GM12878 (cell line): Measurements from ENCODE around the gene PHC2. TPM values are rescaled to one million over a fixed set of nuclear protein-coding genes. Genes with fewer than 3 reads are reported as not detected.
"Not testable (repeated sequence)": the region's sequence is repeated elsewhere in the genome, so short reads cannot be mapped to it uniquely, and the experiment has no call there.

Experiments
- ATAC-seq: fragments of 200-7000 bp; cut with Tn5 transposase; 3 replicates; pipeline ENCODE4 v1.9.1; 2020; ENCODE audit warnings: mild to moderate bottlenecking, moderate library complexity
- BruUV-seq: library from RNA; stranded (reverse); fragments of 400-500 nt; replicated peaks from 2 replicates; lab custom pipeline; 2021; lab: Mats Ljungman, UMichigan
- CTCF ChIA-PET: fragments of 300-600 bp; sonication (Branson Sonifier 250); formaldehyde crosslinking; extraction: SDS; loops from one replicate; lab custom pipeline; 2021; ENCODE audit warnings: inconsistent platforms; lab: Yijun Ruan, JAX
- POLR2A ChIA-PET: fragments of 350-600 bp; formaldehyde crosslinking; extraction: SDS; loops from one replicate; lab custom pipeline; 2021; ENCODE audit warnings: inconsistent platforms; lab: Charles Lee
- RAD21 ChIA-PET: fragments of 300-600 bp; sonication (Branson Sonifier 250); formaldehyde crosslinking; loops from one replicate; lab custom pipeline; 2023; ENCODE audit warnings: antibody characterized with exemption; ENCODE audit not compliant: unreplicated experiment; lab: Charles Lee
- SMC1A ChIA-PET: fragments of 300-600 bp; sonication (Branson Sonifier 250); formaldehyde crosslinking; loops from one replicate; lab custom pipeline; 2023; ENCODE audit not compliant: unreplicated experiment, uncharacterized antibody; lab: Charles Lee
- DNase-seq: peaks from one replicate; pipeline ENCODE4 v3.0.0-alpha.2; 2011; ENCODE audit warnings: low read depth, low spot score
- FAIRE-seq: peaks from 3 replicates; lab custom pipeline; 2011; peaks lifted over from hg19 to GRCh38; lab: Jason Lieb, UNC
- H2AFZ ChIP-seq: 2 replicates; pipeline ENCODE4 v1.6.0; 2011; ENCODE audit warnings: low read depth, low read length, control low read depth; ENCODE audit not compliant: control insufficient read depth
- H3K27ac ChIP-seq: 2 replicates; pipeline ENCODE4 v1.5.1; 2011; ENCODE audit warnings: control low read depth; ENCODE audit not compliant: control insufficient read depth, insufficient read depth
- H3K27me3 ChIP-seq, 2 experiments: replicated peaks in 1 of 2; 2 replicates each; pipeline versions ENCODE4 v1.6.0 to v1.6.1; 2011; ENCODE audit warnings: low read length in 1 of 2; ENCODE audit not compliant: control insufficient read depth in 2 of 2, insufficient read depth in 2 of 2
- H3K36me3 ChIP-seq, 2 experiments: 2 replicates each; pipeline ENCODE4 v1.5.1; 2011; ENCODE audit warnings: low read length in 1 of 2; ENCODE audit not compliant: control insufficient read depth in 2 of 2, insufficient read depth in 2 of 2
- H3K4me1 ChIP-seq: 2 replicates; pipeline ENCODE4 v1.6.1; 2011; ENCODE audit warnings: mild to moderate bottlenecking, low read length, moderate library complexity, mixed read lengths; ENCODE audit not compliant: control insufficient read depth, insufficient read depth
- H3K4me2 ChIP-seq: 2 replicates; pipeline ENCODE4 v1.6.0; 2011; ENCODE audit warnings: control low read depth; ENCODE audit not compliant: control insufficient read depth, insufficient read depth
- H3K4me3 ChIP-seq: fragments of 200-600 bp; sonication (generic); 2 replicates; pipeline ENCODE4 v1.5.1; 2016
- H3K79me2 ChIP-seq: 2 replicates; pipeline ENCODE4 v1.6.0; 2011; ENCODE audit warnings: low read length; ENCODE audit not compliant: control insufficient read depth, insufficient read depth
- H3K9ac ChIP-seq: 2 replicates; pipeline ENCODE4 v1.8.0; 2011; ENCODE audit warnings: low read length, control low read depth, mixed read lengths; ENCODE audit not compliant: control insufficient read depth, insufficient read depth
- H3K9me3 ChIP-seq: replicated peaks from 3 replicates; pipeline ENCODE4 v1.5.1; 2011; ENCODE audit warnings: mild to moderate bottlenecking, low read length; ENCODE audit not compliant: control insufficient read depth, insufficient read depth
- H4K20me1 ChIP-seq: 2 replicates; pipeline ENCODE4 v1.6.0; 2011; ENCODE audit not compliant: control insufficient read depth, insufficient read depth
- ASH2L ChIP-seq: fragments of 300-600, 200-600 bp; sonication (generic); IDR thresholded peaks from 2 replicates; pipeline ENCODE4 v1.6.1; 2017; ENCODE audit warnings: low read depth, mild to moderate bottlenecking, borderline replicate concordance
- GABPA ChIP-seq: IDR thresholded peaks from 2 replicates; pipeline ENCODE4 v1.6.1; 2014; ENCODE audit warnings: antibody characterized with exemption, low read depth, mild to moderate bottlenecking, inconsistent platforms
- IKZF1 ChIP-seq: fragments of 450-650 bp; conservative IDR thresholded peaks from 2 replicates; pipeline ENCODE4 v1.6.1; 2017; ENCODE audit warnings: antibody characterized with exemption, mild to moderate bottlenecking
- KLF5 ChIP-seq: fragments of 450-650 bp; IDR thresholded peaks from 2 replicates; pipeline ENCODE4 v1.6.1; 2014; ENCODE audit warnings: mild to moderate bottlenecking; ENCODE audit not compliant: partially characterized antibody
- MEF2A ChIP-seq: IDR thresholded peaks from 2 replicates; pipeline ENCODE4 v1.6.1; 2011; ENCODE audit warnings: low read depth, mild to moderate bottlenecking, low read length, moderate library complexity; ENCODE audit not compliant: insufficient read depth
- NR2F1 ChIP-seq: fragments of 450-650 bp; conservative IDR thresholded peaks from 2 replicates; pipeline ENCODE4 v1.6.1; 2017; ENCODE audit warnings: mild to moderate bottlenecking
- STAT1 ChIP-seq: fragments of 450-650 bp; conservative IDR thresholded peaks from 2 replicates; pipeline ENCODE4 v1.6.1; 2014; ENCODE audit warnings: antibody characterized with exemption, mild to moderate bottlenecking
- WGBS: methylation state at CpG from one replicate; pipeline ENCODE4 v1.1.6; 2016; ENCODE audit warnings: low lambda C conversion rate; ENCODE audit not compliant: insufficient replicate concordance, insufficient coverage; ENCODE audit errors: missing lambda C conversion rate; 5-methylcytosine and 5-hydroxymethylcytosine counted together
- in situ Hi-C: fragments of 300-500 bp; cut with MboI; formaldehyde crosslinking; loops from 9 replicates; pipeline ENCODE4 v1.14.3; 2018; ENCODE audit warnings: mixed read lengths
- intact Hi-C: fragments of 100-400 bp; cut with micrococcal nuclease; formaldehyde crosslinking; loops from one replicate; pipeline ENCODE4 v1.14.2; 2022; ENCODE audit not compliant: unreplicated experiment
- polyA plus RNA-seq, 11 experiments: library from polyadenylated mRNA; depleted of rRNA in 4 of 11; unstranded in 6 of 11; stranded (reverse) in 5 of 11; fragments of >200 nt; fragmentation: Nextera tagmentation in 4 of 11; fragmentation: Illumina TruSeq in 1 of 11; extraction: Ambion mirVana in 4 of 11; extraction: Trizol in 1 of 11; gene quantifications; 1 replicate in 1 of 11; 2 replicates in 10 of 11; pipeline versions ENCODE4 v1.2.1 to v1.2.3, GENCODE V29; 2011 to 2016; ENCODE audit warnings: inconsistent platforms in 2 of 11, missing spikeins in 2 of 11, low read depth in 1 of 11
- total RNA-seq, 4 experiments: library from RNA; depleted of rRNA in 3 of 4; stranded (reverse); fragments of >200 nt in 3 of 4; fragmentation: Illumina TruSeq in 1 of 4; extraction: Trizol in 1 of 4; gene quantifications; 2 replicates each; pipeline versions ENCODE4 v1.2.1 to v1.2.3, GENCODE V29; 2013 to 2021
- TF ChIP-seq, protein P1 (sequence below): fragments of 450-650 bp; formaldehyde crosslinking; IDR thresholded peaks from 2 replicates; pipeline ENCODE4 v1.4.0; 2022; ENCODE audit warnings: mild to moderate bottlenecking, moderate library complexity
- TF ChIP-seq, protein P2 (sequence below): IDR thresholded peaks from 2 replicates; pipeline ENCODE4 v1.6.1; 2012; ENCODE audit warnings: low read depth, low read length, improper control_type of control experiment
- TF ChIP-seq, protein P3 (sequence below): IDR thresholded peaks from 2 replicates; pipeline ENCODE4 v1.6.1; 2011; ENCODE audit warnings: mild to moderate bottlenecking, low read depth, low read length, moderate library complexity; ENCODE audit not compliant: insufficient replicate concordance
- TF ChIP-seq, protein P4 (sequence below): fragments of 450-650 bp; IDR thresholded peaks from 2 replicates; pipeline ENCODE4 v1.6.1; 2017; ENCODE audit warnings: antibody characterized with exemption, mild to moderate bottlenecking, moderate library complexity

Gene PHC2
- total and polyA plus RNA-seq, 10 of the 15 experiments (the other 5 are each of a cell fraction or from before 2014, with no cell fraction given): 2.0 to 35.9 (median 16.4) TPM

DNA sequence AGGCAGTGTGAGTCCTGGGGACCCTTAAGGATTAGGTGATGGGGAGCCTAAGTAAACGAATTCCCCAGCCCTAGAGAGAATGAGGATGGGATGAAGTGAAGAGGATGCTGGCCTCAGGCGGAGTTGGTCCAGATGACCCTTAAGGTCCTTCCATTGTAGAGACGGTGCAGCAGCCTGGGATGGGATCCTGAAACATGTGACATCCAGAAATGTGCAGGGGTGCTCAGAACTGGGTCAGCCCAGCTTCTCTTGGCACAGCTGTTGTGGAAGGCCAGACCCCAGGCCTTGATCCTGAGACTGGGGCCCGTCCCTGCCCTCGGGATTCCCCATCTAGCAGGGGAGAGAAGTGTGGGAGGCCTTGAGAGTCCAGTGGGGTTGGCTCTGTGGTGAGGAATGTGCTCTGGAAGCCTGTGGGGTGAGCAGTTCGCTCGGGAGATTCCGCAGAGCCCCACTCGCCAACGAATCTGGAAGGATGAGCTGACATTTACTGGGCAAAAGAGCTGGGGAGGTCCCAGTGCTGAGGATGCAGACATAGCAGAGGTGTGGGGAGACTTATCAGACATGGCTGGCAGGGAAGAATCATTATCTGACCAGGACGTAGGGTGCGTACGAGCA lies 138.1 kb downstream of the PHC2 start (continued):
- TF ChIP-seq, protein P1, sequence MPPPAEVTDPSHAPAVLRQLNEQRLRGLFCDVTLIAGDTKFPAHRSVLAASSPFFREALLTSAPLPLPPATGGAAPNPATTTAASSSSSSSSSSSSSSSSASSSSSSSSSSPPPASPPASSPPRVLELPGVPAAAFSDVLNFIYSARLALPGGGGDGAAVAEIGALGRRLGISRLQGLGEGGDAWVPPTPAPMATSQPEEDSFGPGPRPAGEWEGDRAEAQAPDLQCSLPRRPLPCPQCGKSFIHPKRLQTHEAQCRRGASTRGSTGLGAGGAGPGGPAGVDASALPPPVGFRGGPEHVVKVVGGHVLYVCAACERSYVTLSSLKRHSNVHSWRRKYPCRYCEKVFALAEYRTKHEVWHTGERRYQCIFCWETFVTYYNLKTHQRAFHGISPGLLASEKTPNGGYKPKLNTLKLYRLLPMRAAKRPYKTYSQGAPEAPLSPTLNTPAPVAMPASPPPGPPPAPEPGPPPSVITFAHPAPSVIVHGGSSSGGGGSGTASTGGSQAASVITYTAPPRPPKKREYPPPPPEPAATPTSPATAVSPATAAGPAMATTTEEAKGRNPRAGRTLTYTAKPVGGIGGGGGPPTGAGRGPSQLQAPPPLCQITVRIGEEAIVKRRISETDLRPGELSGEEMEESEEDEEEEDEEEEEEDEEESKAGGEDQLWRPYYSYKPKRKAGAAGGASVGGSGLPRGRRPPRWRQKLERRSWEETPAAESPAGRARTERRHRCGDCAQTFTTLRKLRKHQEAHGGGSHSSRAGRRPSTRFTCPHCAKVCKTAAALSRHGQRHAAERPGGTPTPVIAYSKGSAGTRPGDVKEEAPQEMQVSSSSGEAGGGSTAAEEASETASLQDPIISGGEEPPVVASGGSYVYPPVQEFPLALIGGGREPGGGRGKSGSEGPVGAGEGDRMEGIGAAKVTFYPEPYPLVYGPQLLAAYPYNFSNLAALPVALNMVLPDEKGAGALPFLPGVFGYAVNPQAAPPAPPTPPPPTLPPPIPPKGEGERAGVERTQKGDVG (CRISPR knock-in tag): no peak
- TF ChIP-seq, protein P2, sequence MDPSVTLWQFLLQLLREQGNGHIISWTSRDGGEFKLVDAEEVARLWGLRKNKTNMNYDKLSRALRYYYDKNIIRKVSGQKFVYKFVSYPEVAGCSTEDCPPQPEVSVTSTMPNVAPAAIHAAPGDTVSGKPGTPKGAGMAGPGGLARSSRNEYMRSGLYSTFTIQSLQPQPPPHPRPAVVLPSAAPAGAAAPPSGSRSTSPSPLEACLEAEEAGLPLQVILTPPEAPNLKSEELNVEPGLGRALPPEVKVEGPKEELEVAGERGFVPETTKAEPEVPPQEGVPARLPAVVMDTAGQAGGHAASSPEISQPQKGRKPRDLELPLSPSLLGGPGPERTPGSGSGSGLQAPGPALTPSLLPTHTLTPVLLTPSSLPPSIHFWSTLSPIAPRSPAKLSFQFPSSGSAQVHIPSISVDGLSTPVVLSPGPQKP: no peak
- TF ChIP-seq NR2F1 (no peak), ASH2L (no peak), IKZF1 (no peak), MEF2A (no peak), GABPA (no peak), STAT1 (no peak), KLF5 (no peak)
- TF ChIP-seq, protein P3, sequence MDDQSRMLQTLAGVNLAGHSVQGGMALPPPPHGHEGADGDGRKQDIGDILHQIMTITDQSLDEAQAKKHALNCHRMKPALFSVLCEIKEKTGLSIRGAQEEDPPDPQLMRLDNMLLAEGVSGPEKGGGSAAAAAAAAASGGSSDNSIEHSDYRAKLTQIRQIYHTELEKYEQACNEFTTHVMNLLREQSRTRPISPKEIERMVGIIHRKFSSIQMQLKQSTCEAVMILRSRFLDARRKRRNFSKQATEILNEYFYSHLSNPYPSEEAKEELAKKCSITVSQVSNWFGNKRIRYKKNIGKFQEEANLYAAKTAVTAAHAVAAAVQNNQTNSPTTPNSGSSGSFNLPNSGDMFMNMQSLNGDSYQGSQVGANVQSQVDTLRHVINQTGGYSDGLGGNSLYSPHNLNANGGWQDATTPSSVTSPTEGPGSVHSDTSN: no peak
- TF ChIP-seq, protein P4, sequence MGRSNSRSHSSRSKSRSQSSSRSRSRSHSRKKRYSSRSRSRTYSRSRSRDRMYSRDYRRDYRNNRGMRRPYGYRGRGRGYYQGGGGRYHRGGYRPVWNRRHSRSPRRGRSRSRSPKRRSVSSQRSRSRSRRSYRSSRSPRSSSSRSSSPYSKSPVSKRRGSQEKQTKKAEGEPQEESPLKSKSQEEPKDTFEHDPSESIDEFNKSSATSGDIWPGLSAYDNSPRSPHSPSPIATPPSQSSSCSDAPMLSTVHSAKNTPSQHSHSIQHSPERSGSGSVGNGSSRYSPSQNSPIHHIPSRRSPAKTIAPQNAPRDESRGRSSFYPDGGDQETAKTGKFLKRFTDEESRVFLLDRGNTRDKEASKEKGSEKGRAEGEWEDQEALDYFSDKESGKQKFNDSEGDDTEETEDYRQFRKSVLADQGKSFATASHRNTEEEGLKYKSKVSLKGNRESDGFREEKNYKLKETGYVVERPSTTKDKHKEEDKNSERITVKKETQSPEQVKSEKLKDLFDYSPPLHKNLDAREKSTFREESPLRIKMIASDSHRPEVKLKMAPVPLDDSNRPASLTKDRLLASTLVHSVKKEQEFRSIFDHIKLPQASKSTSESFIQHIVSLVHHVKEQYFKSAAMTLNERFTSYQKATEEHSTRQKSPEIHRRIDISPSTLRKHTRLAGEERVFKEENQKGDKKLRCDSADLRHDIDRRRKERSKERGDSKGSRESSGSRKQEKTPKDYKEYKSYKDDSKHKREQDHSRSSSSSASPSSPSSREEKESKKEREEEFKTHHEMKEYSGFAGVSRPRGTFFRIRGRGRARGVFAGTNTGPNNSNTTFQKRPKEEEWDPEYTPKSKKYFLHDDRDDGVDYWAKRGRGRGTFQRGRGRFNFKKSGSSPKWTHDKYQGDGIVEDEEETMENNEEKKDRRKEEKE: no peak

DNA sequence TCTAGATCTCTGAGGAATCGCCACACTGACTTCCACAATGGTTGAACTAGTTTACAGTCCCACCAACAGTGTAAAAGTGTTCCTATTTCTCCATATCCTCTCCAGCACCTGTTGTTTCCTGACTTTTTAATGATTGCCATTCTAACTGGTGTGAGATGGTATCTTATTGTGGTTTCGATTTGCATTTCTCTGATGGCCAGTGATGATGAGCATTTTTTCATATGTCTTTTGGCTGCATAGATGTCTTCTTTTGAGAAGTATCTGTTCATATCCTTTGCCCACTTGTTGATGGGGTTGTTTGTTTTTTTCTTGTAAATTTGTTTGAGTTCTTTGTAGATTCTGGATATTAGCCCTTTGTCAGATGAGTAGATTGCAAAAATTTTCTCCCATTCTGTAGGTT lies 140.3 kb downstream of the PHC2 start:
- ATAC-seq, SMC1A ChIA-PET, H2AFZ ChIP-seq, H3K27me3 ChIP-seq, H3K36me3 ChIP-seq, H3K79me2 ChIP-seq, H3K4me1 ChIP-seq, RAD21 ChIA-PET, POLR2A ChIA-PET, H3K4me3 ChIP-seq, H4K20me1 ChIP-seq, BruUV-seq, H3K9ac ChIP-seq, DNase-seq, H3K27ac ChIP-seq, in situ Hi-C loops, intact Hi-C loops, FAIRE-seq, H3K9me3 ChIP-seq, H3K4me2 ChIP-seq, CTCF ChIA-PET: not testable (repeated sequence)
- WGBS: 50% methylated on average over 1 of the region's 2 CpGs
